ENCODE measurements around the gene HOXA2.

Gene HOXA2

DNA sequence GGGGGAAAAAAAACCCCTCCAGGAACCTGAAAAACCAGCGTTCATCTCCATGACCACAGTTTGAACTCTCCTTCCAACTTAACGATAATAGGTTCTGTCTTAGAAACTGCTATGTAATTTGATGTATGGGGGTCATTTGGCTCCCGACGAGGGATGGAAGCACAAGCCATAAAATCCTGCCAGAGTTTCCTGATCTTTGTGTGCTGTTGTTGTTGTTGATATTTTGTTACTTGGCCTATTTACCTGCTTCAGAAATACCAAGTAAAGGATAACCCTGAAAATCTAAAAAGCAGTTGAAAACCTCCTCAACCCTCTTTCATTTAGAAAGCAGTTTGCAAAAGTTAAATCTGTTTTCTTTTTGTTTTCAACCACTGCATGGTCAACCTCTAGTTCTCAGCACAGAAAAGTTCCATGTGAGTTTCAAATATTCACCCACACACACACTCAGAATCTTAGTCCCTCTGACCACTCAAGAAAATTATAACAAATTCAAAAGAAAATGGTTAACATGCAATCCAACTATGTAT lies 9.3 kb upstream of the HOXA2 start:
- no peak for DNase-seq (ENCODE audit: low read depth)

DNA sequence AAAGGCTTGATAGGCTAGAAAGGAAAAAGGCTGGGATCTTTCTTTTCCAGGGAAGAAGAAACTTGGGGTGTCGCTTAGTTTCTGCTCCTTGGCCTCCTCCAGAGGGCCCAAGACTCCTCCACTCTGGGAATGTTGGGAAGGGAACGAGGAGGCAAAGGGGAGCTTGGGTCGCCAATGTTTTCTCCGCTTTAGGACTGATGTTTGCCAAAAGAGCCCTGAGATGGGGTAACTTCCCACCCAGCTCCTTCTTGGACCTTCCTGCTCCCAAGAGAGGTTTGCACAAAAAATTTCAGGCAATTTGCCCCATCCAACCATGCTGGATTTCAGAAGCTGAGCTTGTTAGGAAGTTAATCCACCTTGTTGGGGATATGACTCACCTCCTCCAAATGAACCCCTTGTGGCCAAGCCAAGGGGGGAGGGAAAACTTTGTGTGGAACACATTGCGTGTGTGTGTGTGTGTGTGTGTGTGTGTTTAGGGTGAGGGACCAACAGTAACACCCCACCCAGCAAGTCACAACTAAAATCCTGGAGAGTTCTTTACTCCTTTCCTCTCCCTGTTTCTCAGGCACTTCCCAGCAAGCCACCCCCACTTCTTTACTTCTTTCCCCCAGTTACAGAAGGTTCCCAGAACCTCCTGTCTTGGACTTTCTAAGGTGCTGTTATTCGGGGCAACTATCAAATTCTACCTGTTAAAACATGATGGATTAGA lies 8.7 kb upstream of the HOXA2 start:
- no peak for DNase-seq (ENCODE audit: low read depth)

DNA sequence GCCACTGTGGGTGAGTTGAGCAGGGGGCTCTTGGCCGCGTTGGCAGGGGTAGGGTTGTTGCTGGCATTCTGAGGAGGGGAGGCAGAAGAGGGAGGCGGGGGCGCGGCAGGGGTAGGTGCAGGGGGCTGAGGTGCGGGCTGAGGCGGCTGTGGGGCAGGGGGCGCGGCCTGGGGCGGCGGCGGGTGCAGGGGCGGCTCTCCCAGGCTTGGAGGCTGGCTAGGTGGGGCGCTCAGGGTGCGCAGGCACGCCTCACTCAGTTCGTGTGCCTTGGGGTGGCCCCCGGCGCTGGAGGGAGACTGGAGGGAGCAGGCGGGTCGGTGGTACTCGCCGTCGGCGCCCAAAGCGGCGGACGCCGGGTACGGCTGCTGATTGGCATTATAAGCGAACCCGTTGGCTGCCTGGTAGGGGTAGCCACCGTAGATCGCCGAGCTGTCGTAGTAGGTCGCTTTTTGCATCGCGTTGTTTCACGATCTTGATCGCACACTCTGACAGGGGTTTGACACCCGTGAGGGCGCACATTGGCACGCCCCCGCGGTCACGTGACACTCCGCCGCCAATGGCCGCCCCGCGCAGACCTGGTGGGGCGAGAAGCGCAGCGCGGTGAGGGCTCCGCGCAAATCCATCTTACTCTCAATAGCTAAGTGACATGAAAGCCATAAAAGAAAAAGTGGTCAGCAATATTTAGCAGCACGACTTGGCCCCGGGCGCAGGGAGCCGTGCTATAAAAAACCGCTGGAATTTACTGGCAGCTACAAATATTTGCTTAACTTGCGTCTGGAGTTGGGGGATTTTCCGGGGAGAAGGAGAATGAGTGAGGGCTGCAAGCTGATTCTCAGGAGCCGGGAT lies 7.9 kb upstream of the HOXA2 start:
- DNase-seq (ENCODE audit: low read depth), result no peak

DNA sequence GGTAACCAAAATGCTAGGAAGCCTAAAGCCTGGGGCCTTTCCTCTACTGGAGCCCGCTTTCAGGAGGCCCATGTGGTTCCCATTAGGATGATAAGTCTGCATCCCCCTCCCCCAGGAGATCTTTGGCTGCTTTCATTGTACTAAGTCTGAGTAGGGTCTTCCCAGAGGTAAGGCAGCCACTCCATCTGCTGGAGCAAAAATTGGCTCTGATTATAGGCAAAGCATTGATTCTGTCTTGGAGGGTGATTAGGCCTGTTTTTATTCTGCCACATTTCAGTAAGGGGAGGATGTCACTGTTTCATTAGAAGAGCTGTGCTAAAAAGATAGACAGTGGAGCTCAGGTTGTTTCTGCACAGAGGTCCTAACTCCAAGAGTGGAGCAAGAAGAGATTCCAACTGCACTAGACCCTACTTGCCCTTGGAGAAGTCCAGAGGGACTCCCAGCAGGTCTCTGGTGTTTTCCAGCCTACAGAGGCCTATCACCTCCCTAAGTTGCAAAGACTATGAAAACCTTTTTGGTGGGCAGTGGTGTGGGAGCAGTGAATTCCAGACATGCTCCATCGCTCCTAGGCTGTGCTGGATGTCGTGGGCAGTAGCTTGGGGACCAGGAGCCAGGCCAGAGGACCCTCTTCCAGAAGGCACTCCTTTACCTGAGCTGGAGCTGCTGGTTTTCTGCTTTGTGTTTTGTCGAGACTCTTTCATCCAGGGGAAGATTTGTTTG lies 7.1 kb upstream of the HOXA2 start:
- DNase-seq (ENCODE audit: low read depth), result no peak

DNA sequence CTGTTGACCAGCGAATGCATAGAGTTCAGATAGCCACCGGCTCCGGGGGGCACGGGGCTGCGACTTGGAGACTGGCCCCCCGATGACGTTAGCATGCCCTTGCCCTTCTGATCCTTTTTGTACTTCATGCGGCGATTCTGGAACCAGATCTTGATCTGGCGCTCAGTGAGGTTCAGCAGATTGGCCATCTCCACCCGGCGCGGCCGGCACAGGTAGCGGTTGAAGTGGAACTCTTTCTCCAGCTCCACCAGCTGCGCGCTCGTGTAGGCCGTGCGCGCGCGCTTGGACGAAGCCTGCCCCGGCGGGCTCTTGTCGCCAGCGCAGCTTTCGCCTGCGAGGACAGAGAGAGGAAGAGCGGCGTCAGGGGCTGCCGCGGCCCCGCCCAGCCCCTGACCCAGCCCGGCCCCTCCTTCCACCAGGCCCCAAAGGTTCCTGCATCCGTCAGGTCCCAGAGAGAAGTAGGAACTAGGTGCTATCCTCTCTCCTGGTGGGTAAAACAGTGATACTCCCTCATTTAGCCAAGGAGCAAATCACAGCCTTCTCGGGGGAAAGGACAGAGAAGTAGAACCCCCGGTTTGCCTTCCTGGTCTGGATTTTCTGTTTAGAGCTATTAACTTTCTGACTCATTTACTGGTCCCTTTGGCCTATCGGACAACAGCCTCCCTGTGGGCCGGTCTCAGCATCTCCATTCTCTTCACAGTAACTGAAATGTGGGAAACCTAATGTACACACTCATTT lies 6.1 kb upstream of the HOXA2 start:
- DNase-seq (ENCODE audit: low read depth), result no peak

DNA sequence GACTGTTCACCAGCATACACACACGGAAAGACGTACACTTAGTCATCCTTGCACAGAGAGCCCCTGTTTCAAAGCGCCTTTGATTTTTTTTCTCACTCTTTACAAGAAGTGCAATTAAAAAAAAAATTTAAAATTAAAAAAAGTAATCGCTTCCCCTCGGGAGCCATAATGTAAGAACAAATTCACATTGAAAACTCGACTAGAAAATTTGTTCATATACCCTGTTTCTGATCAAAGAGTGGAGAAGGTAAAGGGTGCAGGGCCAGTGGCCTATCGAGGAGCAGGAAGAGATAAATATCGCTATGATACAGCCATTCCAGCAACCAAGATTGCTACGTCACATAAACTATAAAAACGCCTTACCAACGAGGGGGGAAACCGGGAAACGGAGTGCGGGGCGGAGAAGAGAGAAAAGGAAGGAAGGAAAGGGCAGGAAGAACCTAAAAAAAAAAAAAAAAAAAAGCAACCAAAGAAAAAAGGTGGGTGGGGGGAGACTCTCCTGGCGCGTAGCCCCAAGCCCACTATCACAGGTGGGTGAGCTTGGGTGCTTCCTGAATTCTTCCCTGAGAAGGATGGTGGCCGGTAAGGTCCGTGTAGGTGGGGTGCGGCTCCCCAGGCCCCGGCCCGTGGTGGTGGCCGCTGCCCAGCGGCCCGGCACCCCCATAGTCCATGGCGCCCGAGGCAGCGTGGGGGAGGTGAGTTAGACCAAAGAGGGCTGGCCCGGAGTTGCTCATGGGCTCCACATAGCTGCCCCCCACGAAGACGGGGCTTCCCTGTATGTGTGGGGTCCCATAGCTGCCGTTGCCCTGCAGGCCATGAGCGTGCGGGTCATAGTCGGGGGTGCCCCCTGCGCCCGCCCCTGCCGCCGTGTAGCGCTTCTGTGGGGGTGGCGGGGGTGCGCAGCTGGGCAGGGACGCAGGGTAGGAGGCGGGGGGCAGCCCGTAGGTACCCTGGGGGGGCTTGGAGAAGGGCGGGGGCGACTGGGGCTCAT lies 5.2 kb upstream of the HOXA2 start:
- DNase-seq (ENCODE audit: low read depth), result no peak

DNA sequence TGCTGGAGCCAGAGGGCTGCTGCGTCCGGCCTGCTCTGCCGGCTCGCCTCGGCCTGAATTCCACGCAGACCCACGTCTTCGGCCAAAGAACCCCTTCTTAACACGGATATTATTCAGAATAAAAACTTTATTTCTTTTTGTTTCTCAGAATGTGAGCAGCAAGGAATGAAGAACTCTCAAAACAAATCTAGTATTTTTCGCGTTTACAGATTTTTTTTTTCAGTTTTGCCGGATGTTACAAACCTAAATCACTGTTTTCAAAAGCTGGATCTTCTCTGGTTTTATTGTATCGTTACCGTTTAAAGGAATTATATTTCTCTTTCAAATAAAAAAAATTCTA lies 4.4 kb upstream of the HOXA2 start:
- no peak for DNase-seq (ENCODE audit: low read depth)

DNA sequence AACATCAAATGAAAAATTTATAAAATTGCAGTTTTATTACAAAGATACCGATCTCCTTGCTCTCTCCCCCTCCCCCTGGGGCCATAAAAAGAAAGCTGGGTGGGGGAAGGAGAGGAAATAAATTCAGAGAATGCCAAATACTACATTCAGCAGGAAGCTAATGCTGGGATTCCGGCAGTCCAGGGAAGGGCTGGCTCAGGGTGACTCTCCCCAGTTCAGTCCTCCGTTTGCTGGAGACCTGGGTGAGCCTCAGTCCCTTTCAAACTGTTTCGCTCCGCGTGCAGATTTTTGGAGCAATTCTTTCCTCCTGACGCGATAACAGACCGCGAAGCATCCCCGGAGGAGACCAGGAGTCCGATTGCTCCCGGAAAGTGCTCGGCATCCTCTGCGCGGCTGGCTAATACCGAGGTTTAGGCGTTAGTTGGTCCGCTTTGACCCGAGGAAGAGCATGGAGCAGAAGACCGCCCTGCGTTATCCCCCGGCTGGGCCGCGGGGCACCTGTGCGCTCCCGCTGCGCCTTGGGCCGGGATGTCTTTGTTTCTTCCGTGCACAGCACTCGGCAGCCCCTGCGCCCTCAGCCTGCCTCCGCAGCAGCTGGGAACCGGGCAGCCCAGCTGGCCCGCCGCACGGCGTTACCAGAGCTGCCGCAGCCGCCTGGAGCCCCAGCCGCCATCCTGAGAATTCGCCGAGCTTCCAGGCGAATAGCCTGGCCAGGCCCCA lies 3.9 kb upstream of the HOXA2 start:
- DNase-seq (ENCODE audit: low read depth), result no peak

DNA sequence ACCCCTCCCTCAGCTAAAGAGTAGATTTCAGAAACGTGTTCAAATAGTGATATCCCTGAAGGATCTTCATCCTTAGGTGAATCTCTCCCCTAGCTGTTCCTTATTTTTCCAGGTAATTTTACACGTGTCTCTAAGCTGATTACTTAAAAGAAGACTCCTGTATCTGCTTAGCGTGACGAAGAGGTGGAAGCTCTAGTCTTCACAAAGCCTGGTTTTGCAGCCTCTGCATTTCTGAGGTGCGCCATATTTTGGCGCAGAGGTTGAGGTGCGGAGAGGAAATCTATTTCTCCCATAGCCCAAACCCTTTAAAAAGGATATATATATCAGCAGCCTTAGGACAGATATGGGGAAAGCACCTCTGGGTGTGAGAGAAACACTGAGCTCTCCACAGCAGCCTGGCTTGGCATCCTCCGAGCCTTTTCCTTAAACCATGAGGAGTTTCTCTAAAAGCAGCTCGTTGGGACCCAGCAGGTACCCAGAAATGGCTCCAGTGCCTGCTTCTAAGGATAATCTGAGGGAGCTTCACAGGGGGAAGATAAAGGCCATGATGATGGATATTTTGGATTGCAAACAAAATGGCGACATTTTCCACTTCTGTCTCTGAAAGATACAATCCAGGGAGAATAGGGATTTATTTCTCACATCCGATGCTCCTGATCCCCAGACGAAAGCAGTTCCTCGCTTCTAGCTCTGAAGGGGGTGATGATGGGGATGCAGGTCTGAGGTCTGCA lies 3.0 kb upstream of the HOXA2 start:
- DNase-seq (ENCODE audit: low read depth), result no peak

DNA sequence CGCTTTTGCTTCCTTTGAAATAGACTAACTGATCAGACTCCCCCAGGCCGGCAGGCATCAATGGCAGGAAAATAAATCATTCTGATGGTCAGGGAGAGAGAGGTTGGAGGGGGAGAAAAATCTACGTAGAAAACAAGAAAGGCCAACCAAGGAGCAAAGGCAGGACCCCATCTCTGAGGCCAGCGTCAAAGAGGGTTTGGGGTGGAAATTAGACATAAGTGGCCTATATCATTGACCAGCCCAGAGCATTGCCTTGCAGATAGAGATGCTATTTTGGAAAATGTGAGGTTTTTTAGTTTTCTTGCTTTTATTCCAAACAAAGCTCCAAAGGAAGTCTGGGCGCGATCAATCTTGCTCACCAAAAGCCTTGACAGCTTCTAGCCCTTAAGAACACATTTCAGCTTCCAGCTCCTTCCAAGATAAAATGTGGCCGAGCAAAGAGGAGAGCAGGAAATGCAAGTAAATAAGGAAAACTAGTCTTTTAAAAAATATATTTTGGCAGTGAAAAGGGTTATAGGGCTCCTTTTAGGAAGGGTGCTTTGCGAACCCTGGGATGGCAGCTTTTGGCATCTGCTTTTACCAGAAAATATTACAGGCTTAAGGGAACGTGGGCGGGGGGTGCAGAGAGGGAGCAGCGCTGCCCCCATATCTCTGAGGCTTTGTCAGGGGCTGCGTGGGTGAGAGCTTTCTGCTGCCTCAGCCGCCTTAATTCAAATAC lies 2.0 kb upstream of the HOXA2 start:
- DNase-seq (ENCODE audit: low read depth), result no peak

DNA sequence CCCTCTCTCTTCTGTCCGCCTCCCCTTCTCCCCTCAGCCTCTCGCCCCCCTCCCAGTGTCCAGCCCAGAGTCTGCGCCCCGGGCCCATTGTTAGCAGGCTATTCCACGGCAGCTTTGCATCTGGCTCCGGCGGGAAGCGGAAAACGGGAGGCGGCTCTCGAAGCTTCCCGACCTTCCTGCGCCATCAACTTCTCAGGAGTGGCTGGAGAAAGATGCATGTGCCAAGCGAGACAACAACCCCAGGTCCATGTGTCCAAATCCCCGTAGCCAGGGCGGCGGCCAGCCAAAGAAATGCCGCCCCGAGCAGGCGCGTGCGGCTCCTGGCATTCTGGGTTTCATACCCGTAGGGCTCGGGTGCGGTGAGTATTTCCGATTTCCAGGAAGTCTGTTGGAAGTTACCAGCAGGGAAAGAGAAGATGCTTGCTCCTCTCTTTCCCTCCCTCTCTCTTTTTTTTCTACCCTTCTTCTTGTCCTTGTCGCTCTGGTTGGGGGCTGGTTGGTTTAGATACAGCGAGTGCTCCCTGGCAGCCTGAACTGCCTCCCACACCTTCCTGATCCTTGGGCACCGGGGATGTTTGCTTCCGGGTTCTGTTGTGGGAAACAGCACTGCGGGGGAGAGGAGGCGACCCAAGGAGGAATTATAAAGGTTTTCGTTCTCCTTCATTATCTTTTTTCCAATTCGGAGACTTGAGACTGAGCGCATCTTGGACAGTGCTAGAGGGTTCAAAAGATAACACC lies 1.2 kb upstream of the HOXA2 start:
- no peak for DNase-seq (ENCODE audit: low read depth)

DNA sequence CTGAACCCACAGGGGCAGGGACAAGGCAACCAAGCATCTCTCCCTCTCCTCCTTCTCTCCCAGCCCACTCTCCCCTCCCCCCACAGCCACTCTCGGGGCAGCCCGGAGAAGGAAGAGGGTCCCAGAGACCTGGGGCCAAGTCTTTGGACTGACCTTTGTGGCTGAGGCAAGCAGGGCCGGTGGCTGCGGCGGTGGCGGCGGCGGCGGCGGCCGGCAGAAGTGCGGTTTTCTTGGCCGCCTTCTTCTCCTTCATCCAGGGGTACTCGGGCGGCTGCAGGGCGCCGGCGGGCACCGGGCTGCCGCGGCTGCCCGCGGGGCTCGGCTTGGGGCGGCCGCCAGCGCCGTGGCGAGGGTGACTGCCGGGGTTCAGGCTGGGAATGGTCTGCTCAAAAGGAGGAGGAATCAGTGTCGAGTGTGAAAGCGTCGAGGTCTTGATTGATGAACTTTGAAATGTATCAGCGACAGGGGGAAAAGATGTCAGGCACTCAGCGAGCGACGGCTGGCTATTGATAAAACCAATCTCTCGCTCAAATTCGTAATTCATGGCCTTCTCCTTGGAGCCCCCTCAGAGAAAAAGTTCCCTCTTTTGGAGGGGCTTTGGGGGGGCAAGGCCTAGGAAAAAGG lies 414 bp downstream of the HOXA2 start:
- no peak for DNase-seq (ENCODE audit: low read depth)

DNA sequence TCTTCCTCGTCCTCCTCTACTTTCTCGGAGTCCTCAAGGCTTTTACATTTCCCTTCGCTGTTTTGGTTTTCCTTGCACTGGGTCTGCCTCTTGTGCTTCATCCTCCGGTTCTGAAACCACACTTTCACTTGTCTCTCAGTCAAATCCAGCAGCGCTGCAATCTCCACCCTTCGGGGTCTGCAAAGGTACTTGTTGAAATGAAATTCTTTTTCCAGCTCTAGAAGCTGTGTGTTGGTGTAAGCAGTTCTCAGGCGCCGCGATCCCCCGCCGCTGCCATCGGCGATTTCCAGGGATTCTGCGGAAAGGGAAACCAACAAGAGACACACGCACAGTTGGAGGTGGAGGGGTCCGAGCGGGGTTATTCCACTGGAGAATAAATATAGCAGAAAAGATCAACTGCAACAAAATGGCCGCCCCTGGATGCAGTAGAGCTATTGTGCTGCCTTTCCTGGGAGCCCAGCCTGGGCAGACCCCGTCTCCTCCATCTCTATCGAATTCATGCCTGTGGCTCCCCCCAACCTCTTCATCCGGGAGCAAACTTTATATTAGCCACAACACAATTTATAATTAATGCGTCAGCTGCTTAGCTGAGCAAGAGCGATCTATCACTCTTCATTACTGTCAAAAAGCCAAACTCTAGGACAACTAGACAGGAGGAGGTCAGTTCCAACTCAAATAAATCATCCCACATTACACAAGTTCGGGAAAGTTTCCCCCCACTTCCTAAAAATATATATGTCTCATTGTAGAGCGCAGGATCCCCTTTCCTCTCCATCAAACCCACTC lies 1.1 kb downstream of the HOXA2 start:
- DNase-seq (ENCODE audit: low read depth), result no peak

DNA sequence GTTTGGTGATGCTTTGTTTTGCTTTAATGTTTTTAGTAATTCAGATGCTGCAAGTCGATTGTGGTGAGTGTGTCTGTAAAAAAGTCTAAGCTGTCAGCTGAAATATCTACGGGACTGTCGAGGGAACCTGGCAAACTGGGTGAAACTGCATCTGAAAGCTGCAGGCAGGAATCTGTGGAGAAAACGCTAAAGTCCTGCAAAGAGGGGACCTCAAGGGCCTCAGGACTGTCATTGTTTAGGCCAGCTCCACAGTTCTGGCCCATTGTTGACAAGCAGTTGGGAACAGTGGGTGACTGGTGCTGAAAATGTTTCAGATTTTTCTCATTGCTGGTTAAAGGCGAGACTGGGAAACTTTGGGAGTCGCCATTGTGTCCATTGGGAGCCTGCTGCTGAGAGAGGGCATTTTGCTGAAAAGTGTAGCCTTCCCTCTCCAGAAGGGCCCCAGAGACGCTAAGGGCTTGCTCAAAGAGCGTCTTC lies 1.8 kb downstream of the HOXA2 start:
- DNase-seq (ENCODE audit: low read depth), result no peak

DNA sequence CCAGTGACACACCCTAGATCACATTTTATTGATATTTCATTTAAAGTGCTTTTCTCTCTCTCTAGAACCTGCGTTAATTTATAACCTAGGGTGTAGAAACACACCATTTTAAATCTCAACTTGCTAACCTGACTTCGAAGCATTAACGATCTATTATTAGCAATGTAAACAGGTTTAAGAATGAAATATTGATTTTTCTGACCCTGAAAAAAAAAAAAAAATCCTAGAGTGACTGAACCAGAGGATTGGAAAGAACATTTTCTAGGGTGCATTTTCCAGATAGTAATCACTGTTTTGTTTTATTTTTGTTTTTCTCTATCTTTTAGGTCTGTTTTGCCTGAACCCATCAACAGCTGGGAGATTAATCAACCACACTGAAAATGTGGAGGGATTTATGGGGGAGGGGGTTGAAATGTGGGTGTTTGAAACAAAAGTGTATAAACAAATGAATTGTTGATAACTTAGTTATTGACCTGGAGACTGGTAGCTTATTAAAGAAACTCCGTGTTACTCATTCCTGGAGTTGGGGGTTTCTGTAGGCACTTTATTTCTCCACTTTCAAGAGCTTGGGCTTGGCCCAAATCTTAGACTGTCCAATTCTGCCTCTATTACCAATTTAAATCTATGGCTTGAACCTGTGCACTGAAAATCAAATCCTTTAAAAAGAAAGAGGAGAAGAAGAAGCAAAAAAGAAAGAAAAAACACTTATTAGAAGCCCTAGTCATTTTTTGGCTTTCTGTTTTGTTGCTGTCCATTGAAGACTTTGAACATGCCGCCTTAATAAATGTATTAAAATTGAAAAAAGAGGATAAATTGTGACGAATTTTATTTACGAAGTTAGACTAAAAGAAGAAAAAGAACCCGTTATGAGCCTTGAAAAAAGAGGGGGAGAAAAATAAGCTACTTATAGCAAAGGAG lies 2.8 kb downstream of the HOXA2 start:
- no peak for DNase-seq (ENCODE audit: low read depth)

Data from stimulated activated CD8-positive, alpha-beta memory T cell treated with anti-CD3 and anti-CD28 coated beads, Interleukin-15, amount 100 ng/mL, for 1 hour (primary cell).